Activated T-cell treated with anti-CD3 and anti-CD28 coated beads, Interleukin-2, amount 50 U/mL, for 24 hours (primary cell): ENCODE data around the gene DNAH10.

Source experiments
- DNase-seq: peaks from one replicate; pipeline ENCODE4 v3.0.0-alpha.2; 2020
- H3K27ac Mint-ChIP-seq: 2 replicates; pipeline ENCODE4 v1.8.0; 2020; ENCODE audit warnings: mild to moderate bottlenecking, mixed read lengths
- H3K27me3 Mint-ChIP-seq: 2 replicates; pipeline ENCODE4 v1.8.0; 2020; ENCODE audit warnings: mixed read lengths
- H3K36me3 Mint-ChIP-seq: 2 replicates; pipeline ENCODE4 v1.8.0; 2020; ENCODE audit warnings: low read depth, mixed read lengths
- H3K4me1 Mint-ChIP-seq: 2 replicates; pipeline ENCODE4 v1.8.0; 2020; ENCODE audit warnings: low read depth, mixed read lengths
- H3K4me3 Mint-ChIP-seq: 2 replicates; pipeline ENCODE4 v1.8.0; 2020; ENCODE audit warnings: mild to moderate bottlenecking, moderate library complexity, mixed read lengths
- H3K9me3 Mint-ChIP-seq: 2 replicates; pipeline ENCODE4 v1.8.0; 2020; ENCODE audit warnings: mixed read lengths

The DNAH10 gene

GRCh38 chr12:123958462-123958861 is 196.4 kb downstream of the DNAH10 start:
- Mint-ChIP-seq H3K4me1 (no peaks in the 10 kb centered on the region), H3K27me3 (no peaks in the 10 kb centered on the region), H3K36me3 (no peaks in the 10 kb centered on the region), H3K9me3 (no peaks in the 10 kb centered on the region), H3K27ac (no peak overlapping the region), H3K4me3 (no peak overlapping the region)
- DNase-seq: no peak

GRCh38 chr12:123958876-123959275 is 196.8 kb downstream of the DNAH10 start:
- DNase-seq: no peak
- H3K4me3 Mint-ChIP-seq: no peak overlapping the region
- no peaks in the 10 kb centered on the region for H3K4me1 Mint-ChIP-seq
- no peaks in the 10 kb centered on the region for H3K27me3 Mint-ChIP-seq
- H3K36me3 Mint-ChIP-seq: no peaks in the 10 kb centered on the region
- no peak overlapping the region for H3K27ac Mint-ChIP-seq
- H3K9me3 Mint-ChIP-seq: no peaks in the 10 kb centered on the region

GRCh38 chr12:123960029-123960735 is 198.1 kb downstream of the DNAH10 start:
- no peak for DNase-seq
- Mint-ChIP-seq H3K27me3 (no peaks in the 10 kb centered on the region), H3K4me1 (no peaks in the 10 kb centered on the region), H3K27ac (no peak overlapping the region), H3K9me3 (no peaks in the 10 kb centered on the region), H3K4me3 (no peak overlapping the region), H3K36me3 (no peaks in the 10 kb centered on the region)

DNA sequence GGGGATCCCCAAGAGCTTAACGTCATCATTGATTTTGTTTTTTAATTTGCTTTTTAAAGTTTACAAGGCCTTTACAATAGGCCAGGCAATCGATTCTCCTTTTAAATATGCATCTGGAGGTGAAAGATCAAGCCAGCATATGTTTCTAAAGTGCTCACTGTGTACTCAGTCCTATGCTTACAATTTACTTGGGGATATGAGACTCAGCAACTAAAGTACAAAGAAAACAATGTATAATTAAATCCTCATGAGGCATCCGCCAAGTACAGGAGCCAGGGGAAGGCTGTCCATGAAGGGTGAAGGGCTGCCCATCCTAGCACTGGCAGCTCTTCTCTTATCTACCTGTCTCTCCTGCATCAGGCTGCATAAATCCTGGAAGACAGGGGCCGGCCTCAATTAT is 198.8 kb downstream of the DNAH10 start:
- Mint-ChIP-seq H3K4me3 (no peak overlapping the region), H3K27ac (no peak overlapping the region), H3K36me3 (no peaks in the 10 kb centered on the region), H3K4me1 (no peaks in the 10 kb centered on the region), H3K27me3 (no peaks in the 10 kb centered on the region), H3K9me3 (no peaks in the 10 kb centered on the region)
- no peak for DNase-seq

GRCh38 chr12:123961585-123962345 is 199.7 kb downstream of the DNAH10 start:
- no peaks in the 10 kb centered on the region for H3K27me3 Mint-ChIP-seq
- H3K36me3 Mint-ChIP-seq: peaks cover 2% of the 10 kb centered on the region
- no peak for DNase-seq
- H3K9me3 Mint-ChIP-seq: no peaks in the 10 kb centered on the region
- no peak overlapping the region for H3K4me3 Mint-ChIP-seq
- no peaks in the 10 kb centered on the region for H3K4me1 Mint-ChIP-seq
- H3K27ac Mint-ChIP-seq: no peak overlapping the region

GRCh38 chr12:123962513-123962912 is 200.4 kb downstream of the DNAH10 start:
- peaks cover 2% of the 10 kb centered on the region for H3K36me3 Mint-ChIP-seq
- H3K4me3 Mint-ChIP-seq: no peak overlapping the region
- no peaks in the 10 kb centered on the region for H3K9me3 Mint-ChIP-seq
- DNase-seq: no peak
- H3K4me1 Mint-ChIP-seq: no peaks in the 10 kb centered on the region
- H3K27me3 Mint-ChIP-seq: no peaks in the 10 kb centered on the region
- no peak overlapping the region for H3K27ac Mint-ChIP-seq

- H3K27me3 Mint-ChIP-seq: no peaks in the 10 kb centered on the region
- H3K9me3 Mint-ChIP-seq: no peaks in the 10 kb centered on the region
- DNase-seq: no peak
- peaks cover 2% of the 10 kb centered on the region for H3K36me3 Mint-ChIP-seq
- peaks cover 3% of the 10 kb centered on the region for H3K4me1 Mint-ChIP-seq
- H3K4me3 Mint-ChIP-seq: no peak overlapping the region
- H3K27ac Mint-ChIP-seq: no peak overlapping the region
Observed at GRCh38 chr12:123963821-123964220, 201.7 kb downstream of the DNAH10 start.

DNA sequence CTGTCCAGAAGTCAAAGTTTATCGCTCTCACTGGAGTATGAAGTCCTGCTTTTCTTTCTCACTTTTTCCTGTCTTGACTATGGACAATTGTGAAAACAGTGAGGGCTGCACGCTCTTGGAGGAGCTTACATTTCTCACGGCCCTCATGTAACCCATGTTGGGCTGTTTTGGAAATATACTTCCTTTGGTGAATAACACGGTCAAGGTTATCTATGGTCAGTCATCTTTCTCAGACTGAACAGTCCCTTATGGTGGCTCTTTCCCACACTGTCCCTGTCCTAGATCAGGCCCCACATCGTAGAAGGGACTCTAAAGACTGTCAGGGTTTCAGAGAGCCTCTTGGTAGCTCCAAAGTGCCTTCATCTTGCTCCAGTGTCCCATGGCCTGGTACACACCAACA is 203.3 kb downstream of the DNAH10 start:
- Mint-ChIP-seq H3K9me3 (no peaks in the 10 kb centered on the region), H3K27ac (no peak overlapping the region), H3K36me3 (peaks cover 2% of the 10 kb centered on the region), H3K4me1 (peaks cover 17% of the 10 kb centered on the region), H3K4me3 (no peak overlapping the region), H3K27me3 (no peaks in the 10 kb centered on the region)
- DNase-seq: no peak

GRCh38 chr12:123966596-123966995 is 204.5 kb downstream of the DNAH10 start:
- Mint-ChIP-seq H3K36me3 (peaks cover 3% of the 10 kb centered on the region), H3K4me3 (no peak overlapping the region), H3K27ac (no peak overlapping the region), H3K4me1 (peaks cover 27% of the 10 kb centered on the region), H3K9me3 (no peaks in the 10 kb centered on the region), H3K27me3 (no peaks in the 10 kb centered on the region)
- DNase-seq: no peak

GRCh38 chr12:123967121-123967586 is 205.1 kb downstream of the DNAH10 start:
- DNase-seq: no peak
- Mint-ChIP-seq H3K36me3 (peaks cover 6% of the 10 kb centered on the region), H3K27ac (no peak overlapping the region), H3K27me3 (no peaks in the 10 kb centered on the region), H3K9me3 (no peaks in the 10 kb centered on the region), H3K4me3 (no peak overlapping the region), H3K4me1 (peaks cover 29% of the 10 kb centered on the region)

GRCh38 chr12:123971449-123971769 is 209.3 kb downstream of the DNAH10 start:
- H3K9me3 Mint-ChIP-seq: no peaks in the 10 kb centered on the region
- peak overlapping the region; percentile 73 for H3K27ac Mint-ChIP-seq
- no peaks in the 10 kb centered on the region for H3K27me3 Mint-ChIP-seq
- peaks cover 29% of the 10 kb centered on the region for H3K36me3 Mint-ChIP-seq
- no peak for DNase-seq
- peak overlapping the region; percentile 82 for H3K4me3 Mint-ChIP-seq
- H3K4me1 Mint-ChIP-seq: peaks cover 49% of the 10 kb centered on the region

DNA sequence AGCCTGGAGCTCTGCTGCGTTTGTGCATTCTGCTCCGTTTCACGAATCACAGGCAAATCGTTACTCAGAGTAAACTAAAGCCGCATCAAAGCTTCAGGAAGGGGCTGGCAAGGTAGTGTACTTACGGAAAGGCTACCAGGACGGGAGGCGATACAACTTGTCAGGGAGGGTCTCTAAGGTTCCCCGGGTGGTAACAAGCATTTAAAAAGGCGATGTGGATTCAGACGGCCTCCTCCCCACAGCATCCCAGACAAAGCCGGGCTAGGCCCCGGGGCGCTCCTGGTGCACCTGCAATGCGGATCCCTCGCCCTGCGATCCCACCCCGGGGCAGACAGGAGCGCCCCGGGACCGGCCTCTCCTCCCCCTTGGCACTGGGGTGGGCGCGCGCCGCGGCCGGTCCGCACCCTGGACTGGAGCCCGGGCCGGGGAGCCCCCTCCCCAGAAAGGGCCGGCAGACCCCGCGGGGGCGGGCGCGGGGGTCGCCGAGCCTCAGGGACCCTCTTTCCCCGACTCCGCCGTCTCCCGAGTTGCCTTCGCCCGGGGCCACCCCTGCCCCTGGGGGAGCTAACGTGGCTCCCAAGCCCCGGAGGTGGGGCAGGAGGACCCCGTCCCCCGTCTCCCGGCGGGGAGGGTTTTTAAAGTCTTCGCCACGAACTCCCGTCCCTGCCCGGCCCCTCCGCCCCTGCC is 209.8 kb downstream of the DNAH10 start:
- H3K9me3 Mint-ChIP-seq: no peaks in the 10 kb centered on the region
- DNase-seq: peak; percentile 61
- peaks cover 49% of the 10 kb centered on the region for H3K4me1 Mint-ChIP-seq
- H3K36me3 Mint-ChIP-seq: peaks cover 34% of the 10 kb centered on the region
- no peaks in the 10 kb centered on the region for H3K27me3 Mint-ChIP-seq
- H3K27ac Mint-ChIP-seq: peak overlapping the region; percentile 73
- peak overlapping the region; percentile 82 for H3K4me3 Mint-ChIP-seq

DNA sequence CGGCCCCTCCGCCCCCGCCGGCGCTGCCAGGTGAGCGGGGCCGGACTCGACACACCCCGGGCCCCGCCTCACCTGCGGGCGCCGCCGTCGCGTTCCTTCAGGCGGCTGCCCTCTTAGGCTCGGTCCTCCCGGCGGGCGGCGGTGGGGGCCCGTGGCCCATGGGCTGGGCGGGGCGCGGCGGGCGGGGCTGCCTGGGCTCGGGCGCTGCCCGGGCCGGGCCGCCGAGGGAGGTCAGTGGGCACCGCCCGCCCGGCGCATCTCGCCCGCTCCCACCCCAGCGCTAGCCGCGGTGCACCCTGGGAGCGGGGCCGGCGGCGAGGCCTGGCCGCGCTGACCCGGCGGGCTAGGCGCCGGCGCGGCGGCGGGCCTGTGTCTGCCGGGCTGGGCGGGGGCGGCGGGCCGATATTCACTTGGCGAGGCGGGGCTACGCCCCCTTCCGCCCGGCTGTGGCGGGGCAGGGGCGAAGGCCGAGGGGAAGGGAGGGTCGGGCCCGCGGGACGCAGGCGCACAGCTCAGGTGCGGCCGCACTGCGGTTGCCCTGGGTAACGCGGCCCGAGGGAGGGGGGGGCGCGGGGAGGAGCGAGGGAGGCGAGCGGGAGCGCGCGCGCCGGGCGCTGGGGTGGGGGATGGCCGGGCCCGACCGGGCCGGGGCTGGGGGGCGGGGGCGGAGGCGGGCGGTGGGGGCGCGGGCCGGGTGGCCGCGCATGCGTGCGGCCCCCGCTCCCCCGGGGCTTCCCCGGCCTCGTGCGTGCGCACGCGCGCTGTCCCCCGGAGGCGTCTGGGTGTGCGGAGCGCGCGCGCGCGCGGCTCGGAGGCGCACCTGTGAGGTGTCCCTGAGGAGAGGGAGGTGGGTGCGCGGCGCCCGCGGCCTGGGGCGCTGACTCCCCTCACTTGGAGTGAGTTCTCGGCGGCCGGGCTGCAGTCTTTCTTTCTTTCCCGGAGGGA is 210.6 kb downstream of the DNAH10 start, which contains the start of the genes CCDC92 and ZNF664:
CCDC92 (minus strand) TSS at position 375 of the 945 bp plus-strand sequence. CDS start 28,526 bp downstream, outside the sequence.
ZNF664 (plus strand) TSS at position 759 of the 945 bp plus-strand sequence. CDS start 38,930 bp downstream, outside the sequence.
- Mint-ChIP-seq H3K36me3 (peaks cover 42% of the 10 kb centered on the region), H3K27ac (peak within 1 kb of the TSS; percentile 88), H3K4me3 (peak within 1 kb of the TSS; percentile 91), H3K9me3 (no peaks in the 10 kb centered on the region), H3K27me3 (no peaks in the 10 kb centered on the region), H3K4me1 (peaks cover 49% of the 10 kb centered on the region)
- peak; percentile 97 for DNase-seq
